HepG2 (cell line): Measurements from ENCODE around the gene CPSF4. TPM values are rescaled to one million over a fixed set of nuclear protein-coding genes. Genes with fewer than 3 reads are reported as not detected.

Experiments
- ARNT2 ChIP-seq: sonication (generic); formaldehyde crosslinking; IDR thresholded peaks from 2 replicates; pipeline ENCODE4 v1.8.0; 2022; ENCODE audit warnings: mild to moderate bottlenecking, low read depth, missing genetic modification reagents, moderate library complexity
- CREB1 ChIP-seq, 2 experiments: fragments of 450-650 bp in 1 of 2; IDR thresholded peaks; 2 replicates each; pipeline ENCODE4 v1.6.1; 2016 to 2017; ENCODE audit warnings: control low read depth in 1 of 2, mild to moderate bottlenecking in 1 of 2, missing compliant biosample characterization in 1 of 2, missing genetic modification characterization in 1 of 2
- GABPB1 ChIP-seq: IDR thresholded peaks from 2 replicates; pipeline ENCODE4 v1.6.1; 2016; ENCODE audit warnings: mild to moderate bottlenecking, missing genetic modification reagents, moderate library complexity, missing compliant biosample characterization
- KLF11 ChIP-seq: IDR thresholded peaks from 2 replicates; pipeline ENCODE4 v1.6.1; 2016; ENCODE audit warnings: missing compliant biosample characterization
- MAF1 ChIP-seq: sonication (generic); formaldehyde crosslinking; IDR thresholded peaks from 2 replicates; pipeline ENCODE4 v1.5.0; 2020; ENCODE audit warnings: missing genetic modification reagents, borderline replicate concordance
- MAFK ChIP-seq, 2 experiments: IDR thresholded peaks in 1 of 2; conservative IDR thresholded peaks in 1 of 2; 2 replicates each; pipeline ENCODE4 v1.6.1; 2011; ENCODE audit warnings: improper control_type of control experiment in 2 of 2, low read length in 2 of 2
- MXI1 ChIP-seq: IDR thresholded peaks from 3 replicates; pipeline ENCODE4 v1.6.1; 2012; ENCODE audit warnings: low read depth, low read length, inconsistent platforms, borderline replicate concordance
- MZF1 ChIP-seq: sonication (generic); formaldehyde crosslinking; IDR thresholded peaks from 2 replicates; pipeline ENCODE4 v1.8.1; 2023; ENCODE audit warnings: mild to moderate bottlenecking, missing genetic modification reagents, borderline replicate concordance
- PHF5A ChIP-seq: IDR thresholded peaks from one replicate; pipeline ENCODE4 v1.6.1; 2018; ENCODE audit warnings: low read depth, missing genetic modification reagents; ENCODE audit not compliant: unreplicated experiment
- RFXANK ChIP-seq: IDR thresholded peaks from 2 replicates; pipeline ENCODE4 v1.6.1; 2016
- SMAD9 ChIP-seq: sonication (generic); formaldehyde crosslinking; IDR thresholded peaks from 2 replicates; pipeline ENCODE4 v1.5.1; 2020; ENCODE audit warnings: mild to moderate bottlenecking, missing genetic modification reagents
- THYN1 ChIP-seq: sonication (generic); formaldehyde crosslinking; IDR thresholded peaks from 2 replicates; pipeline ENCODE4 v1.8.1; 2023; ENCODE audit warnings: low read depth, mild to moderate bottlenecking, moderate library complexity, missing genetic modification reagents, borderline replicate concordance
- ZFP1 ChIP-seq: IDR thresholded peaks from 2 replicates; pipeline ENCODE4 v1.6.1; 2016
- ZMYM4 ChIP-seq: sonication (generic); formaldehyde crosslinking; IDR thresholded peaks from 2 replicates; pipeline ENCODE4 v1.8.1; 2023; ENCODE audit warnings: mild to moderate bottlenecking, missing genetic modification reagents
- ZNF12 ChIP-seq: sonication (generic); formaldehyde crosslinking; IDR thresholded peaks from 2 replicates; pipeline ENCODE4 v1.5.0; 2020; ENCODE audit warnings: missing genetic modification reagents
- ZNF256 ChIP-seq: sonication (generic); formaldehyde crosslinking; conservative IDR thresholded peaks from 2 replicates; pipeline ENCODE4 v1.4.0; 2020; ENCODE audit warnings: missing genetic modification reagents
- ZNF317 ChIP-seq: sonication (generic); formaldehyde crosslinking; IDR thresholded peaks from 2 replicates; pipeline ENCODE4 v1.5.0; 2020; ENCODE audit warnings: mild to moderate bottlenecking, missing genetic modification reagents
- ZNF468 ChIP-seq: sonication (generic); formaldehyde crosslinking; IDR thresholded peaks from 2 replicates; pipeline ENCODE4 v1.8.0; 2022; ENCODE audit warnings: mild to moderate bottlenecking, moderate library complexity, missing genetic modification reagents
- ZNF670 ChIP-seq: sonication (generic); formaldehyde crosslinking; IDR thresholded peaks from 2 replicates; pipeline ENCODE4 v1.8.0; 2022; ENCODE audit warnings: mild to moderate bottlenecking, missing genetic modification reagents, borderline replicate concordance
- ZNF766 ChIP-seq: sonication (generic); formaldehyde crosslinking; IDR thresholded peaks from 2 replicates; pipeline ENCODE4 v1.5.0; 2020; ENCODE audit warnings: missing genetic modification reagents, borderline replicate concordance
- ZNF841 ChIP-seq: sonication (generic); formaldehyde crosslinking; IDR thresholded peaks from 2 replicates; pipeline ENCODE4 v1.8.1; 2023; ENCODE audit warnings: missing genetic modification reagents, borderline replicate concordance
- polyA plus RNA-seq, 8 experiments: library from polyadenylated mRNA; depleted of rRNA in 3 of 8; stranded (reverse) in 7 of 8; unstranded in 1 of 8; fragments of >200 nt; fragmentation: Illumina TruSeq in 4 of 8; extraction: Trizol in 4 of 8; gene quantifications; 2 replicates each; pipeline versions ENCODE4 v1.2.1 to v1.2.3, GENCODE V29; 2011 to 2016; ENCODE audit warnings: low read depth in 4 of 8, missing spikeins in 1 of 8, mixed read lengths in 1 of 8; ENCODE audit not compliant: insufficient read depth in 1 of 8
- total RNA-seq, 5 experiments: library from RNA; depleted of rRNA; stranded (reverse); fragments of >200 nt; fragmentation: Illumina TruSeq; extraction: Trizol; gene quantifications; 2 replicates each; pipeline ENCODE4 v1.2.3, GENCODE V29; 2016; ENCODE audit warnings: low read depth in 1 of 5
- TF ChIP-seq, protein P1 (sequence below): sonication (generic); formaldehyde crosslinking; IDR thresholded peaks from 2 replicates; pipeline ENCODE4 v1.8.1; 2023; ENCODE audit warnings: mild to moderate bottlenecking, inconsistent platforms, moderate library complexity, missing genetic modification reagents, borderline replicate concordance
- TF ChIP-seq, protein P2 (sequence below): sonication (generic); formaldehyde crosslinking; conservative IDR thresholded peaks from 2 replicates; pipeline ENCODE4 v1.4.0; 2020; ENCODE audit warnings: missing genetic modification reagents
- TF ChIP-seq, protein P3 (sequence below): sonication (generic); formaldehyde crosslinking; IDR thresholded peaks from 2 replicates; pipeline ENCODE4 v1.4.0; 2020; ENCODE audit warnings: missing genetic modification reagents

CPSF4 gene
- total and polyA plus RNA-seq, 2 of the 13 experiments (the other 11 are each of a cell fraction or from before 2014, with no cell fraction given), result 34.1 to 49.6 TPM

DNA sequence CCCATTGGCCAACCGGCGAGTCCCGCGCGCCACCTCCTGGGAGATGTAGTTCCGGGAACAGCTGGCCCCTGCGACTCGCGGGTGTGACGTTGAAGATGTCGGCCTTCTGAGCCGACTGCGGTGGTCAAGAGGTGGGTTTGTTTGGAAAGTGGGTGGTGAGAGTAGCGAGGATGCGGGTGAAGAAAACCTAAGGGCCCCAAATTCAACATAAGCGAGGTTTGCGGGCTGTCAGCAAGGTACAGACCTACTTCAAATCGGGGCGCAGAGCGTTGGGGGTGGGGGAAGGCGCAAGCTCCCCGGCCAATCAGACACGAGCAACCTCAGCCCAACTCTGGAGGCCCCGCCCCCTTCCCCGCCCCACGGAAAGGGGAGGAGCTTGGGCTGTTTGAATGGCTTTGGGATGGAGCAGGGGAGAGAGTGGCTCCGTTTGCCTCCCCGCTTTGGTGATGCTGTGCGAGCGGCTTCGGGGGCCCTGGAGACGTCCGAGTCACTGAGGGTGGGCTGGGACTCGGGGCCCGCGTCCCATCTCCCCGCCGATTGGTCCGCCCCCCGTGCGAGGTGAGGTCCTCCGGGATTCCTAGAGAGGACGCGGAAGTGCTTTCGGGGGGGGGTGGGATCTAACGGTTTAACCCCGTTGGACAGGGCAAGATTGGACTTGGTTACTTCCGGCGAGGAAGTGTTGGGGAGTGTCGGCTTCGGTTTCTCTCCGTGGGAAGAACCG lies 66.0 kb downstream of the CPSF4 start, which contains the start of gene ZKSCAN5 (continued):
- TF ChIP-seq, protein P1, sequence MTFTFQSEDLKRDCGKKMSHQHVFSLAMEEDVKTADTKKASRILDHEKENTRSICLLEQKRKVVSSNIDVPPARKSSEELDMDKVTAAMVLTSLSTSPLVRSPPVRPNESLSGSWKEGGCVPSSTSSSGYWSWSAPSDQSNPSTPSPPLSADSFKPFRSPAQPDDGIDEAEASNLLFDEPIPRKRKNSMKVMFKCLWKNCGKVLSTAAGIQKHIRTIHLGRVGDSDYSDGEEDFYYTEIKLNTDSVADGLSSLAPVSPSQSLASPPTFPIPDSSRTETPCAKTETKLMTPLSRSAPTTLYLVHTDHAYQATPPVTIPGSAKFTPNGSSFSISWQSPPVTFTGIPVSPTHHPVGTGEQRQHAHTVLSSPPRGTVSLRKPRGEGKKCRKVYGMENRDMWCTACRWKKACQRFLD (CRISPR knock-in tag), result no peak
- no peak for TF ChIP-seq ZNF766 (CRISPR knock-in tag)
- TF ChIP-seq MAFK (conservative IDR thresholded peaks at IDR 0.05 in 1 of 2, IDR thresholded peaks at IDR 0.05 in 1 of 2; ENCODE audit: low read length in 2 of 2), result no peak
- no peak; the same call in none of the 2 replicates for TF ChIP-seq ARNT2 (CRISPR knock-in tag)
- 0 out of 2 replicates have a peak, but pooled peaks have one; percentile 20 for TF ChIP-seq ZNF317 (CRISPR knock-in tag)
- peak; percentile 94 for TF ChIP-seq GABPB1
- TF ChIP-seq KLF11 (CRISPR knock-in tag), result no peak
- no peak for TF ChIP-seq PHF5A (CRISPR knock-in tag)
- no peak for TF ChIP-seq THYN1 (CRISPR knock-in tag)
- no peak for TF ChIP-seq ZNF841 (CRISPR knock-in tag)
- TF ChIP-seq ZNF256, result no peak
- TF ChIP-seq MAF1 (CRISPR knock-in tag), result no peak
- TF ChIP-seq ZNF12 (CRISPR knock-in tag), result no peak
- TF ChIP-seq ZNF670 (CRISPR knock-in tag), result peak; percentile 53; the same call in 1 of the 2 replicates
- TF ChIP-seq RFXANK (CRISPR knock-in tag), result no peak
- no peak for TF ChIP-seq ZMYM4 (CRISPR knock-in tag)
- TF ChIP-seq MXI1, result peak; percentile 53; the same call in 1 of the 3 replicates
- TF ChIP-seq CREB1 (IDR thresholded peaks at IDR 0.05), result peak; percentile 85
- peak; percentile 91 for TF ChIP-seq CREB1 (CRISPR knock-in tag; IDR thresholded peaks at IDR 0.05)
- TF ChIP-seq ZNF468 (CRISPR knock-in tag), result no peak
- TF ChIP-seq ZFP1 (CRISPR knock-in tag), result no peak
- TF ChIP-seq, protein P2, sequence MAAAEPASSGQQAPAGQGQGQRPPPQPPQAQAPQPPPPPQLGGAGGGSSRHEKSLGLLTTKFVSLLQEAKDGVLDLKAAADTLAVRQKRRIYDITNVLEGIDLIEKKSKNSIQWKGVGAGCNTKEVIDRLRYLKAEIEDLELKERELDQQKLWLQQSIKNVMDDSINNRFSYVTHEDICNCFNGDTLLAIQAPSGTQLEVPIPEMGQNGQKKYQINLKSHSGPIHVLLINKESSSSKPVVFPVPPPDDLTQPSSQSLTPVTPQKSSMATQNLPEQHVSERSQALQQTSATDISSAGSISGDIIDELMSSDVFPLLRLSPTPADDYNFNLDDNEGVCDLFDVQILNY (CRISPR knock-in tag), result no peak
- TF ChIP-seq, protein P3, sequence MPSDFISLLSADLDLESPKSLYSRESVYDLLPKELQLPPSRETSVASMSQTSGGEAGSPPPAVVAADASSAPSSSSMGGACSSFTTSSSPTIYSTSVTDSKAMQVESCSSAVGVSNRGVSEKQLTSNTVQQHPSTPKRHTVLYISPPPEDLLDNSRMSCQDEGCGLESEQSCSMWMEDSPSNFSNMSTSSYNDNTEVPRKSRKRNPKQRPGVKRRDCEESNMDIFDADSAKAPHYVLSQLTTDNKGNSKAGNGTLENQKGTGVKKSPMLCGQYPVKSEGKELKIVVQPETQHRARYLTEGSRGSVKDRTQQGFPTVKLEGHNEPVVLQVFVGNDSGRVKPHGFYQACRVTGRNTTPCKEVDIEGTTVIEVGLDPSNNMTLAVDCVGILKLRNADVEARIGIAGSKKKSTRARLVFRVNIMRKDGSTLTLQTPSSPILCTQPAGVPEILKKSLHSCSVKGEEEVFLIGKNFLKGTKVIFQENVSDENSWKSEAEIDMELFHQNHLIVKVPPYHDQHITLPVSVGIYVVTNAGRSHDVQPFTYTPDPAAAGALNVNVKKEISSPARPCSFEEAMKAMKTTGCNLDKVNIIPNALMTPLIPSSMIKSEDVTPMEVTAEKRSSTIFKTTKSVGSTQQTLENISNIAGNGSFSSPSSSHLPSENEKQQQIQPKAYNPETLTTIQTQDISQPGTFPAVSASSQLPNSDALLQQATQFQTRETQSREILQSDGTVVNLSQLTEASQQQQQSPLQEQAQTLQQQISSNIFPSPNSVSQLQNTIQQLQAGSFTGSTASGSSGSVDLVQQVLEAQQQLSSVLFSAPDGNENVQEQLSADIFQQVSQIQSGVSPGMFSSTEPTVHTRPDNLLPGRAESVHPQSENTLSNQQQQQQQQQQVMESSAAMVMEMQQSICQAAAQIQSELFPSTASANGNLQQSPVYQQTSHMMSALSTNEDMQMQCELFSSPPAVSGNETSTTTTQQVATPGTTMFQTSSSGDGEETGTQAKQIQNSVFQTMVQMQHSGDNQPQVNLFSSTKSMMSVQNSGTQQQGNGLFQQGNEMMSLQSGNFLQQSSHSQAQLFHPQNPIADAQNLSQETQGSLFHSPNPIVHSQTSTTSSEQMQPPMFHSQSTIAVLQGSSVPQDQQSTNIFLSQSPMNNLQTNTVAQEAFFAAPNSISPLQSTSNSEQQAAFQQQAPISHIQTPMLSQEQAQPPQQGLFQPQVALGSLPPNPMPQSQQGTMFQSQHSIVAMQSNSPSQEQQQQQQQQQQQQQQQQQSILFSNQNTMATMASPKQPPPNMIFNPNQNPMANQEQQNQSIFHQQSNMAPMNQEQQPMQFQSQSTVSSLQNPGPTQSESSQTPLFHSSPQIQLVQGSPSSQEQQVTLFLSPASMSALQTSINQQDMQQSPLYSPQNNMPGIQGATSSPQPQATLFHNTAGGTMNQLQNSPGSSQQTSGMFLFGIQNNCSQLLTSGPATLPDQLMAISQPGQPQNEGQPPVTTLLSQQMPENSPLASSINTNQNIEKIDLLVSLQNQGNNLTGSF (CRISPR knock-in tag), result no peak
- TF ChIP-seq MZF1 (CRISPR knock-in tag), result no peak
- no peak for TF ChIP-seq SMAD9 (CRISPR knock-in tag)
